HG03280 (cell line): ENCODE measurements around the gene GPX6.
"Not testable (repeated sequence)": the region's sequence is repeated elsewhere in the genome, so short reads cannot be mapped to it uniquely, and the experiment has no call there.

ENCODE experiments used
- ATAC-seq: cut with Tn5 transposase; IDR thresholded peaks from one replicate; pipeline ENCODE4 v1.9.1; 2021; ENCODE audit warnings: mild to moderate bottlenecking, moderate library complexity; ENCODE audit not compliant: unreplicated experiment

Gene GPX6

DNA sequence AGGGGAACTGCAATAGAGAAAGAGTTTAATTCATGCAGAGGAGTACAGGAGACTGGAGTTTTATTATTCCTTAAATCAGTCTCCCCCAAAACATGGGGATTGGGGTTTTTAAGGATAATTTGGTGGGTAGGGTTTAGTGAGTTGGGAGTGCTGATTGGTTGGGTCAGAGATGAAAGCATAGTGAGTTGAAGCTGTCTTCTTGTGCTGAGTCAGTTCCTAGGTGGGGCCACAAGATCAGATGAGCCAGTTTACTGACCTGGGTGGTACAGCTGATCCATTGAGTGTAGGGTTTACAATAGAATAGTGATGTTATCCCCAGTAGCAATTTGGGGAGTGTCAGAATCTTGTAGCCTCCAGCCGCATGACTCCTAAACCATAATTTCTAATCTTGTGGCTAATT lies 29.1 kb downstream of the GPX6 start:
- no peak for ATAC-seq

DNA sequence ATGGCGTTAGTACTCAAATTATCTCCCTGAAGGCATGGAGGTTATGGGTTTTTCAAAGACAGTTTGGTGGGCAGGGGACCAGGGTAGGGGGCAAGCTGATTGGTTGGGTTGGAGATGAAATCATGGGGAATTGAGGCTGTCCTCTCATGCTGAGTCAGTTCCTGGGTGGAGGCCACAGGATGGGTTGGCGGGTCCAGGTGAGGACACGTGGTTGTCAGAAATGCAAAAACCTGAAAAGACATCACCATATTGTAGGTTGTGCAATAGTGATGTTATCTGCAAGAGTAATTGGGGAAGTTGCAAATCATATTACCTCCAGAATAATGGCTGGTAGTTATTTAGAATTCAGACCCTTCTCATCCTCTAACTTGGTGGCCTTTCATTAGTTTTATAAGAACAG lies 30.1 kb downstream of the GPX6 start:
- no peak for ATAC-seq

DNA sequence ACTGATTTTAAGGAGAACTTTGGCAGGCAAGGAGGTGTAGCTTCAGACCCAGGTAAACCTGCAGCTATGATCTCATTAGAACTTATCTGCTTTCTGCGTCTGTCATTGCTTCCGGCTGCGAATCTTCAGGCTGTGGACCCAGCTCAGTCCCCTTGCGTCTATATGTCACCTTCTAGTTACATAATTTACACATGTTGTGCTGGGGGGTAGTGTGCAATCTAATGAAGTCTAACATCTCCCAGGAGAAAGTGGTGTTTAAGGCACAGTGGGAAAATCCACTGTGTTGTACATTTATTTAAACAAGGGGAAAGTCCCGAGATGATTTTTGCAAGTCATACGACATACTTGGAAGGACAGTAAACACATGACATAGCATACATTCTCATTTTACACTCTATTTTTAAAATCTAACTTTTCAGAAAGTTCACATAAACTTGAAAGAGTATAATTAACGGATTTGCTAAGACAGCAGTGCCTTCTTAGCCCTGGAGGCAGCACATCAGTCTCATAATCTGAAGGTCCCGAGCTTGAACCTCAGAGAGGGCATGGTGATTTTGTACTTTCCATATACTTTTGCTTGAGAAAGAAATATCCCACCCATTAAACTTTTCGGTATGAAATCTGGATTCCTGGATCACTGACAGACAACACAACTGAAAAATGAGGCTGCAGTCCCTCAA lies 35.2 kb downstream of the GPX6 start:
- ATAC-seq: no peak

DNA sequence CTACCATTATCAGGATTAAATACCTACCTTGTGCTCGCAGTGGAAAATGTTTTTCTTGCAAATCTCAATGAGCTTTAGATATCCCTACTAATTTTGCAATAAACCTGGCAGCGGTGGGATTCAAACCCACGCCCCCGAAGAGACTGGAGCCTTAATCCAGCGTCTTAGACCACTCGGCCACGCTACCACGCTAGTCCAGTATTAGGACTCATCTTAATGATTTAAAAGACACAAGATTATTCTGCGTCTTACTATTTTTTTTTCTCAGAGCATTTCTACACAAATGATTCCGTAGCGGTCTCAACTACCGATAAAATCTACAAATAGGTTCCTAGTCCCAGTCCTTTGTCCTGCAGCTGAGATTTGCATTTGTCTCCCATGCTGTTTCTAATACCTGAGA lies 37.1 kb downstream of the GPX6 start:
- no peak for ATAC-seq

DNA sequence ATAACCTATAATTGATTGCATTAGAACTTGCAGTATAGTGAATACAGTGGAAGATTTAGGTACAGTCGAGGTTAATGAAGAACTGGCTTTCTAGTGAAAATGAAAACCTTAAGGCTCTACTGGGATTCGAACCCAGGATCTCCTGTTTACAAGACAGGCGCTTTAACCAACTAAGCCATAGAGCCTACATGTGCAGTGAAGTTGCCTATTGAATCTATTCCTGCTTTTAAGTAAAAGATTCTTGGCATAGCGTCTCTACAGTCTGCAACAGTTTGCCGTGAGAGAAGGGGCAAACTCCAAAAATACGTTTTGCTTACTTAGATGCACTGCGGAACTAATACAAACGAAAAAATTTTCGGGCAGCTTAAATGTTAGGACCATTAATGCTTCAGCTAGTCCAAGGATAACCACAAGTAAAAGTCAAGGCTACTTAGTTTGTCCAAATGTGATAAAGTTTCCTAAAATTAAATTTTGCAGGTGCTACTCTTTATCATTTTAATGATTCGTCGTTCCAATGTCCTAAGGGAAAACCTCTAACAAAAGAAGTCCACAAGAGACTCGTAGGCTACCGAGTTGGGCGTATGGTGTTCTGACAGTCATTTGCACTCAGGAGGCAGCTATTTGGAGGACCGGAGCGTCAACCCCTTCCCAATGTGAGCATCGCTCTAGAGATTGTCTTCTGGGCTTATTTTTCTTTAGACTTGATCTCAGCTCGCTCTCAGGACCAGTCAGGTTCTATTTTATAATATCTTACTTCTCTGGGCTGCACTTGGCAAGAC lies 41.0 kb downstream of the GPX6 start:
- no peak for ATAC-seq

DNA sequence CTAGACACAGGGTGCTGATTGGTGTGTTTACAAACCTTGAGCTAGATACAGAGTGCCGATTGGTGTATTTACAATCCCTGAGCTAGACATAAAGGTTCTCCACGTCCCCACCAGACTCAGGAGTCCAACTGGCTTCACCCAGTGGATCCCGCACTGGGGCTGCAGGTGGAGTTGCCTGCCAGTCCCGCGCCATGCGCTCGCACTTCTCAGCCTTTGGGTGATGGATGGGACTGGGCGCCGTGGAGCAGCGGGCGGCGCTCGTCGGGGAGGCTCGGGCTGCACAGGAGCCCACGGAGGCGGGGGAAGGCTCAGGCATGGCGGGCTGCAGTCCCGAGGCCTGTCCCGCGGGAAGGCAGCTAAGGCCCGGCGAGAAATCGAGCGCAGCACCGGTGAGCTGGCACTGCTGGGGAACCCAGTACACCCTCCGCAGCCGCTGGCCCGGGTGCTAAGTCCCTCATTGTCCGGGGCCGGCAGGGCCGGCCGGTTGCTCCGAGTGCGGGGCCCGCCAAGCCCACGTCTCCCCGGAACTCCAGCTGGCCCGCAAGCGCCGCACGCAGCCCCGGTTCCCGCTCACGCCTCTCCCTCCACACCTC lies 46.3 kb downstream of the GPX6 start:
- not testable (repeated sequence) for ATAC-seq

DNA sequence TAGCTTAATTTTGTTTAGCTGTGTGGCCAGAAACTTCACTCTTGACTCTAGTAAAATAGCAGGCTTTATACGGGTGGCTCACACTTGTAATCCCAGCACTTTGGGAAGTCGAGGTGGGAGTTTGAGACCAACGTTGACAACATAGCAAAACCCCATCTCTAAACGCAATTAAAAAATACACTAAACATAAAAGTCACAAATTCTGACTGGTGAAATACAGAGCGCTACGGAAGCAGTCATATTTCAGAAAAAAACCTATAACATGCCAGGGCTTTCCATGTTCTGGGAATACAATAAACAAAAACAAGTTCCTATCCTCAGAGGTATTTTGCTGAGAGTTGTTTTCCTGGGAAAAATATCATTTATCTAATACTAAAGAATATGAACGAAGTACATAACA lies 47.5 kb downstream of the GPX6 start:
- no peak for ATAC-seq

DNA sequence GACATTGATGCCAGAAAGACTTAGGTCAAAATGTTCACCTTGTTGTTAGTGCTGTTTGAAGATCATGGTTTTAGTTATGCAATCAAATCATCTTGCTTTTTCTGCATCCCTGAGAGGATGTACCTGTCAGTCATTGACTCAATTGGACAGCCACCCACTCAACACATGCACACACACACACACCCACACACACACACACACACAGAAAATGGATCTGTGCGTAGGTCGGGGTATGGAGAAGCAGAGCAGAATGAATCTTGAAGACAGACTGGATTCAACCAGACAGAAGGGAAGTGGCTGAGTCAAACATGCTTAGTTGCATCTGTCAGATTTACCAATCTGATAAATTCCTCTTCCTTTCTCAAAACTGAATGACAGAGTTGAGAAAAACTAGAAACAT lies 53.2 kb downstream of the GPX6 start:
- ATAC-seq: no peak

DNA sequence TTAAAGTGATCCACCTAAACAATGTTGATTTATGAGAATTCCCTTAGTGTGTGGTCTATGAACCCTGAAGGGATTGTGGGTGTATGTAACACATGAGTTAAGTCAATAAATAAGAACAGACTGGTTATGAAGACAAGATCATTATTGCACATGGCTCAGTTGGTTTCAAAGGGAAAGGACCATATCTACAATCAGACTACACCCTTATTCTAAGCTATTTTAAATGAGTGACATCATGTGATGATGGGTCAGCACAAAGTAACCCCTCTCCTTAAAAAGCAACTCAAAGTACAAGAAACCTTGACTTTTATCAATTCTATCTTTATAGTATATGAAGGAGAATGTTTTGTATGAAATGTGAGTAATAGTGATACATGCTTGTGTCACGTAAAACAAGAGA lies 57.0 kb downstream of the GPX6 start:
- ATAC-seq: no peak
